Measurements from ENCODE around the gene SAFB2. TPM values are rescaled to one million over a fixed set of nuclear protein-coding genes. Genes with fewer than 3 reads are reported as not detected.

The SAFB2 gene
- total RNA-seq, 1 donor, result 107 TPM

DNA sequence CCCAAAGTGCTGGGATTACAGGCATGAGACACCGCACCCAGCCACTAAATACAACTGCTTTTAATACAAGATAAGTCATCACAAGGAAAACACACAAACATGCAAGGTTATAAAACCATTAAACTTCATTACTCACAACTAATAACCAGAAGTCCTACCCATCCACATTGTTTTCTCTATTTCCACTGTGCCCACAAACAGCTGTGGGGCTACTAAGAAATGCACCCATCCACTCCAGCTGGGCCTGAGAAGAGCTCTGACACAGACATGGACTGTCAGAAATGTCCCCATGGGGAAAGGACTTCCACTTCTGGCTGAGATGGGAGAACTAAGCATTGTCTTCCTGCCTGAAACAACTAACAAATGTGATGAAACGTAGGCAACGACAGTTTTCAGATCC lies 17.2 kb downstream of the SAFB2 start:
- H3K27me3 ChIP-seq (ENCODE audit: insufficient read depth, low read length), result no peaks in the 10 kb centered on the region
- no peak overlapping the region for H3K4me3 ChIP-seq (ENCODE audit: low read length)
- no peaks in the 10 kb centered on the region for H3K4me1 ChIP-seq (ENCODE audit: insufficient read depth, low read length)
- H3K9me3 ChIP-seq (ENCODE audit: low read depth, low read length), result no peaks in the 10 kb centered on the region

DNA sequence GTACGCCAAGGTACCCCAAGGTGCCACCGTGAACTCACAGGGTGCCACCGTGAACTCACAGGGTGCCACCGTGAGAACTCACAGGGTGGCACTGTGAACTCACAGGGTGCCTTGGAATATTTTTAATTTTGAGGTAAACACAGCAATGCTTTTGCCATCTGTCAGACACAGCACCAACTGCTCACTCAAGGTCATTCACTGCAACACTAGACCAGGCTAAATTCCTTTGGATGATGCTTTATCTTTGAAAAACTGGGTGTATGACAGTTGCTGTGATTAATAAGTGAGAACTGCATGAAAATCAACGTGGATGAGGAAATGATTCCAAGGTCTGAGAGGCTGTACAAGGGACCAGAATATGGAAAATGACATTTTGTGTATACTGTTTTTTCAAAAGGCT lies 18.9 kb downstream of the SAFB2 start:
- no peak overlapping the region for H3K4me3 ChIP-seq (ENCODE audit: low read length)
- H3K27me3 ChIP-seq (ENCODE audit: insufficient read depth, low read length), result no peaks in the 10 kb centered on the region
- H3K4me1 ChIP-seq (ENCODE audit: insufficient read depth, low read length), result no peaks in the 10 kb centered on the region
- no peaks in the 10 kb centered on the region for H3K9me3 ChIP-seq (ENCODE audit: low read depth, low read length)

DNA sequence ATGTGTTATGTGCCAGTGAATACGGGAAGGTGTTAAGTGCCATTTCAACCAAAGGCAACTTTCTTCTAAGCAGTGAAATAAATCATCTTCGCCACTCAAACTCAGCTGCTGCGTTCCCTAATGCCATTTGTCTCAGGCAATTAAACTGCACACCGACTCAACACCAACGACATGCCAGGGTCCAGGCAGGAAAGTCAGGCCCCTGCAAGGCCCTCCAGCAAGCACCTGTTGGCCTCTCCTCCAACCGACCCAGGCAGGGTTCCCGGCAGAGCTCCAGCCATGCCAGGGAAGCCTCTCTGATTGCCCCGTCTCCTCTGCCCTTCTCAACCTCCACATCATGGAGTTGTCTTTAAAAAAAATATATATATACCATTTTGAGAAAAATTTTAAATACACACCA lies 21.8 kb downstream of the SAFB2 start:
- no peaks in the 10 kb centered on the region for H3K4me1 ChIP-seq (ENCODE audit: insufficient read depth, low read length)
- no peaks in the 10 kb centered on the region for H3K27me3 ChIP-seq (ENCODE audit: insufficient read depth, low read length)
- no peaks in the 10 kb centered on the region for H3K9me3 ChIP-seq (ENCODE audit: low read depth, low read length)
- H3K4me3 ChIP-seq (ENCODE audit: low read length), result no peak overlapping the region

DNA sequence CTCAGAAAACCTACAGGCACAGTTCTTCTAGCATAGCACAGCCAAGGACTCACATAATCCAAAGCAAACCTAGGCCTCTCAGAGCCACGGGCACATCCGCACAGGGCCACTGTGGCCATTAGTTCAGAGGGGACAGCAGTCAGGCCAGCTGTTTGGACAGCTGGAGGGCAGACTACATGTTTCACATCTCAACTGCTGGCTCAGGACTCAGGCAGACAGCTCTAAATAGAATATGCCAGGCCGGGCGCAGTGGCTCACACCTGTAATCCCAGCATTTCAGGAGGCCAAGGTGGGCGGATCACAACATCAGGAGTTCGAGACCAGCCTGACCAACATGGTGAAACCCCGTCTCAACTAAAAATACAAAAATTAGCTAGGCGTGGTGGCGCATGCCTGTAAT lies 26.8 kb downstream of the SAFB2 start:
- H3K27me3 ChIP-seq (ENCODE audit: insufficient read depth, low read length), result no peaks in the 10 kb centered on the region
- H3K9me3 ChIP-seq (ENCODE audit: low read depth, low read length), result no peaks in the 10 kb centered on the region

DNA sequence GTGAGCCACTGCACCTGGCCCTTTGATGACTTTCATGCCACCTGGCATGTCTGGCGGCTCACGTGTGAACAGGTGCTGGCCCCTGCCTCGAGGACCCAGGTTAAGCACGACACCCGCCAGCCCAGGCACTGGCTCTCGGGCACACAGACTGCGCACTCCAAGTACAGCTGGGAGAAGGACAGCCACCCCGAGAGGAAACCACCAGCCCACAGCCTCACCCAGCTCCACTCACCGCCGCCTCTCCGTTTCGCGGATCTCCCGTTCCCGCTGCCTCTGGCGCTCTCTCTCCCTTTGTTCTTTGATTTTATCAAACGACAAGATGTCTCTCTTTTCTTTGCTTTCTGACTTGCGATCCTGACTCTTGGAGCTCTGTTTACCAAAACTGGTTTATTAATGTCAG lies 27.4 kb downstream of the SAFB2 start:
- Histone ChIP-seq H3K4me1 (ENCODE audit: insufficient read depth, low read length) (no peaks in the 10 kb centered on the region), H3K9me3 (ENCODE audit: low read depth, low read length) (no peaks in the 10 kb centered on the region), H3K4me3 (ENCODE audit: low read length) (no peak overlapping the region), H3K27me3 (ENCODE audit: insufficient read depth, low read length) (no peaks in the 10 kb centered on the region)

More for the DNA sequence above, 26.8 kb downstream of the SAFB2 start:
- Histone ChIP-seq H3K4me1 (ENCODE audit: insufficient read depth, low read length) (no peaks in the 10 kb centered on the region), H3K4me3 (ENCODE audit: low read length) (no peak overlapping the region)

DNA sequence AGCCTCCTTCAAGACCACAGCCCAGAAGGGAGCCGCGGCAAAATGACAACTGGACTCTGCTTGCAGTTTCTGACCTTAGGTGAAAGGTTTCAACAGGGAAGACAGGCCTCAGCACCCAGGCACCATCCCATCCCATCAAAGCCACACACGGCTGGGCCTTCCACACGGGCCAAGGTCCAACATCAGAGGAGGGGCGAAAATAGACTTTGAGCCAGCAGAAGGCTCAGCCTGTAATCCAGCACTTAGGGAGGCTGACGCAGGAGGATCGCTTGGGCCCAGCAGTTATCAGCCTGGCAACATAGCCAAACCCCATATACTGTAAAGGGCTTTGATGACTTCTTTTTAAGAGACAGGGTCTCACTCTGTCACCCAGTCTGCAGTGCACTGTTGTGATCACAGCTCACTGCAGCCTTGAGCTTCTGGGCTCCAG lies 28.0 kb downstream of the SAFB2 start:
- Histone ChIP-seq H3K9me3 (ENCODE audit: low read depth, low read length) (no peaks in the 10 kb centered on the region), H3K4me1 (ENCODE audit: insufficient read depth, low read length) (no peaks in the 10 kb centered on the region), H3K4me3 (ENCODE audit: low read length) (no peak overlapping the region), H3K27me3 (ENCODE audit: insufficient read depth, low read length) (no peaks in the 10 kb centered on the region)

DNA sequence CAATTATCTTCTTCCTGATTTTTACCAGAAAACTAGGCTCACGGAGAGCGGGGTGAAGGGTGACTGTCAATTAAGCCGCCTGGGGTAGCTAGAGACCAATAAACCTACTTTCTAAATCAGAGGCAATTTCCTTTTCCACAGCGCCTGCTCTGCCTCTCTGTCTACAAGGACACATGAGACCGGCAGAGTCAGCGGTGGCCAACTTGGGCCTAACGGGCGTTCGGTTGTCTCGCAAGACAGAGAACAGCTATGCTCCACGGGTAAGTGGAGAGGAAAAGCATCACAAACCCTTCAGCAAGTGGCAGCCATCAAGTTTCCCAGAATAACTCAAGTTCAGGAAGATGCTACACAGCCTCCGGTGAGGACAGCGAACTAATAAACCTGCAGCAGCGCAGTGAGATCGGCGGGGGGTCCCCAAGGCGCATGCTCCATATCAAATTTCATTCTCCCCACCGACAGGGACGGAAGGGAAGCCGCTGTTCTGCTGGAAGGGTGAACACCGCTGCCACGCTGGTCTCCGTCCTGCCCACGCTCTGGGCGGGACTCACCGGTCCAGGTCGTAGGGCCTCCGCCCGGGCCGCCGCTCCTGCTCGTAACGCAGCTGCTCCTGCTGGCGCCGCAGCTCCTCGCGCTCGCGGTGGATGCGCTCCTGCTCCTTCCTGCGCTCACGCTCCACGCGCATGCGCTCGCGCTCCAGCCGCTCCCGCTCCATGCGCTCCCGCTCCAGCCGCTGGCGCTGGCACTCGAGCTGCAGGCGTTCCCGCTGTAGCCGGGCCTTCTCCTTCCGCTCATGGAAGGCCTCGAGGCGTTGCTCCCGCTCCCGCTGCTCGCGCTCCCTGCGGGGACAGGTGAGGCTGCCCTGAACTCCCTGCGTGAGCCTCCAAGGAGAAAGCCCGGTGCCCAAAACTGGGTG lies 29.0 kb downstream of the SAFB2 start:
- no peaks in the 10 kb centered on the region for H3K9me3 ChIP-seq (ENCODE audit: low read depth, low read length)
- no peak overlapping the region for H3K4me3 ChIP-seq (ENCODE audit: low read length)
- H3K27me3 ChIP-seq (ENCODE audit: insufficient read depth, low read length), result no peaks in the 10 kb centered on the region
- H3K4me1 ChIP-seq (ENCODE audit: insufficient read depth, low read length), result no peaks in the 10 kb centered on the region

DNA sequence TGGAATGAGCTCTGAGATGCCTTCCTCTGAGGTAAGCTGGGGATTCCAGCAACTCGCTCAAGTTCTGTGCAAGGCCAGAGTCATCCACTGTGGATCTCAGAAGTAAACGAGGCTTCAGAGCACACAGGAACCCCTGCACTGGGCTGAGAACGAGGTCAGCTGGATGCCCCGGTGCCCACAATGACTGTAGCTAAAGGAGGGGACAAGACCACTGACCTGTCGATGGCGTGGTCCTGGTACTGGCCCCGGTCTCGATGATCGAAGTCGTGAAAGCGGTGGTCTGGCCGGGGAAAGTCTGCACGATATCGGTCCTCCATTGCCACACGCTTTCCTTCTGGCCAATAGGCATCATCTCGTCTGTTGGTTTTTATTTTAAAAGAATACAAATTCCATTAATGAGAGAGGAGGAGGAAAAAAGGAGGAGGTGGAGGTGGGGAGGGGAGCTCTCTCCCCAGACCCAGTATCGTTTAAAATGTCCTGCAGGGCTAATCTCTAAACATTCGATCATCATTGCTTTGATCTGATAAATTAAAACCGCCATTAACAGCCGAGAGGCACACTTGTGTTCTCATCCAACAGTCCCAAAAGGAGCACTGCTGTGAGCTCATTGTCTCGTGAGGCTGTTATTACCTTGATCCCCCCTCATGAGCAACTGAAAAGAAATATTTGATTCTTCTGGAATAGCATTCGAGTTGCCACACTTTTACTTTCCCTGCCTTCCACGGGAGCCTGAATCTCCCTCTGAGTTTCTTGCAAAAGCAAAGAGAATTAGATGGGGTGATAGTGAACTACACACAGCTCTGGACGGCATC lies 29.8 kb downstream of the SAFB2 start:
- H3K27me3 ChIP-seq (ENCODE audit: insufficient read depth, low read length), result no peaks in the 10 kb centered on the region
- no peaks in the 10 kb centered on the region for H3K9me3 ChIP-seq (ENCODE audit: low read depth, low read length)
- H3K4me3 ChIP-seq (ENCODE audit: low read length), result no peak overlapping the region
- no peaks in the 10 kb centered on the region for H3K4me1 ChIP-seq (ENCODE audit: insufficient read depth, low read length)

DNA sequence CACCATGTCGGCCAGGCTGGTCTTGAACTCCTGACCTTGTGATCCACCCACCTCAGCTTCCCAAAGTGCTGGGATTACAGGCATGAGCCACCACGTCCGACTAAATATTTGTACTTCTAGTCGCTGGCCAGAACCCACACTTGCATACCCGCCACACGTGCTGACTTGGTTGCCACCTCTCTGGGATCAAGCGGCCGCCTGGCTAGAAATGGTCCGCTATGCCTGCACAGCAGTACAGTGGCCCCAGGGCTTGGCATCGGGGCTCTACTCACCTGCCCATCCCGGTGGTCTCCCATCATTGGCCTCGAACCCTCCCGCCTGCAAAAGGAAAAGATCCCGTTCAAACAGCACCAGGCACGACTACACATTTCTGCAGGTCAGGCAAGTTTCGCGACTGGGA lies 31.1 kb downstream of the SAFB2 start:
- Histone ChIP-seq H3K27me3 (ENCODE audit: insufficient read depth, low read length) (no peaks in the 10 kb centered on the region), H3K9me3 (ENCODE audit: low read depth, low read length) (no peaks in the 10 kb centered on the region), H3K4me1 (ENCODE audit: insufficient read depth, low read length) (peaks cover under 1% of the 10 kb centered on the region), H3K4me3 (ENCODE audit: low read length) (no peak overlapping the region)

DNA sequence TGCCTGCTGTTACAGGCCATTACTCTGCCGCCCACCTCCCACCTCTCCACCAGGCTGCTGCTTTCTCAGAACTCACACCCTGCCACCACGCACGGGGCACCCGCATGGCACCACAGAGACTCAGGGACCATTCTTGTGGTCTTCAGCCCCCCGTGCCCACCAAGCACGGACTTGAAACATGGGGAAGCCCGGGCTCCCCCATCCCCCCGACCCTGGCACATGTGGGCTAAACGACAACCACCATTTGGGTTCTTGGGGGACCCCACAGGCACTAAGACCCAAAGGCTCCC lies 31.8 kb downstream of the SAFB2 start:
- H3K9me3 ChIP-seq (ENCODE audit: low read depth, low read length), result no peaks in the 10 kb centered on the region

DNA sequence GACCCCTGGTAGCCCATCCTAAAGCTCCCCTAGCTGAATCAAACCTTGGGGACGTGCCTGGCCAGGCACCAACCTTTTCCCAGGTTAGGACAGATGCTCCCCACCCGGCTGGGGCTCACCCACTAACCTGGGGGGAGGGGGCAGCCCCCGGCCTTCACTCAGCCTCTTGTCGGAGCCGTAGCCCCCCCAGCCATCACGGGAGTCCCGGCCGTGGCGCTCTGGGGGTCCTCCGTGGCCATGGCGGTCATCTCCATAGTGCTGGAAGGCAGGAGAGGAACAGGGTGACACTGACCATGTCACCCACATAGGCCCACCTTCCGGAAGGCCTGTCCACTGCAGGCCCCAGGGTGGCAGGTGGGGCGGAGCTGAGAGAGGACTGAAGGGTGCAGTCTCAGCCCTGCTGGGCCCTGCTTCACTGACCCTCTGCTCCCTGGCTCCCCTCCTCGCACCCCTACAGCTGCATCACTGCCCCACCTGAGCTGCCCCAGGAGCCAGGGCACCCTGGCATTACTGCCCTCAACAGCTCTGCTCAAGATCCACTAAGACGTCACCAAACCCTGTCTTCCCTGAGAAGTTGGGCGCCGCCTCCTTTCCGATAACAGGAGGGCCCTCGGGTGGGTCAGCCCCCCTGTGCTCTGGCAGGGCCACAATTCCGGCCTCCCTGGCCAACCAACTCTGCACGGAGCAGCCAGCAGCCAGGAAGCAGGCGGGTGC lies 32.3 kb downstream of the SAFB2 start:
- Histone ChIP-seq H3K9me3 (ENCODE audit: low read depth, low read length) (no peaks in the 10 kb centered on the region), H3K4me3 (ENCODE audit: low read length) (no peak overlapping the region), H3K27me3 (ENCODE audit: insufficient read depth, low read length) (no peaks in the 10 kb centered on the region), H3K4me1 (ENCODE audit: insufficient read depth, low read length) (peaks cover 9% of the 10 kb centered on the region)

More for the DNA sequence above, 31.8 kb downstream of the SAFB2 start:
- no peaks in the 10 kb centered on the region for H3K27me3 ChIP-seq (ENCODE audit: insufficient read depth, low read length)
- peaks cover 7% of the 10 kb centered on the region for H3K4me1 ChIP-seq (ENCODE audit: insufficient read depth, low read length)
- no peak overlapping the region for H3K4me3 ChIP-seq (ENCODE audit: low read length)

DNA sequence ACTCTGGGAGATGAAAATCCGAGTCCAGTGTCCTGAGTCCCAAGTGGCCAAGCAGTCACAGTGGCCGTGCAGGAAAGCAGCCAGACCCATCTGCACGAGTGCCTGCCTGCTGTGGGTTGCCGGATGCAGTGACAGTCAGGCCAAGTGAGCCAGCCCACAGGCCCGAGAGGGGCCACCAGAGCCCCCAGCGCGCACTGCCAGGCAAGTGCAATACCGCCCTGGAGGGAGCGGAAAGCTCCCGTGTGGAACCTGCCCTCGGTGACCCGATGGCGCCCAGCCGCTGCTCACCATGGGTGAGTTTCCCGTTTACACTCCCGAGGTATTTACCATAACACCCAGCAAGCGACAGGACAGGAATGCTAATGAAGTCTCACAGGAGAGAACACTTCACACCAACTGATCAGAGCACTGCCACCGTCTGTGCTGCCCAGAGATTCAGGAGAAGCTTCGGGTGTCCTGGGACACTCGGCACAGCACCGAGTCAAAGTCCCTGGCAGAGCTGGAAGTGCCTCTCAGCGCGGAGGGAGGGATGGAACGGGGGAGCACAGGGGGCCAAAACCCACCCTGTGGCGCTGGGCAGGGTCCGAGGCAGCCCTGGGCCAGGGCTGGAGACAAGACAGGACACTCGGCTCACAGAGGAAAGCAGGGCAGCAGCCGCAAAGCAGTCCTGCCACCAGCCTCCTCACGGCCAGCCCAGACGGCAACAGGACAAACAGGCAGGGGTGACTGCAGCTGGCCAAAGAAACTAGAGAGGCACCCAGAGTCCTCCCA lies 33.5 kb downstream of the SAFB2 start:
- Histone ChIP-seq H3K27me3 (ENCODE audit: insufficient read depth, low read length) (no peaks in the 10 kb centered on the region), H3K4me3 (ENCODE audit: low read length) (no peak overlapping the region), H3K9me3 (ENCODE audit: low read depth, low read length) (no peaks in the 10 kb centered on the region), H3K4me1 (ENCODE audit: insufficient read depth, low read length) (peaks cover 9% of the 10 kb centered on the region)

DNA sequence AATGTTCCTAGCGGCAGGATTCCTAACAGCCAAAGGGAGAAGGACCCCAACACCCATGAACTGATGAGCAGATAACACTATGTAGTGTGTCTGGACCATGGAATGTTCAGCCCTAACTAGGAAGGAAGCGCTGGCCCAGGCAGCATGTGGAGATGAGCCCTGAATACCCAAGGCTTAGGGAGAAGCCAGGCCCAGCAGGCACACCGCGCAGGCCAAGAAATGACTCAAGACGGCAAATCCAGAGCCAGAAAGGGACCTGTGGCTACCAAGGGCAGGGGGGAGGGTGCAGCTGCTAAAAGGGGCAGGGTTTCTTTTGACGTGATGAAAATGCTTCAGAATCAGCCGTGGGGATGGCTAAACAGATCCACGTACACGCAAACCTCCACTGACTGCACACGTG lies 34.1 kb downstream of the SAFB2 start:
- Histone ChIP-seq H3K27me3 (ENCODE audit: insufficient read depth, low read length) (no peaks in the 10 kb centered on the region), H3K9me3 (ENCODE audit: low read depth, low read length) (no peaks in the 10 kb centered on the region), H3K4me1 (ENCODE audit: insufficient read depth, low read length) (peaks cover 9% of the 10 kb centered on the region), H3K4me3 (ENCODE audit: low read length) (no peak overlapping the region)

DNA sequence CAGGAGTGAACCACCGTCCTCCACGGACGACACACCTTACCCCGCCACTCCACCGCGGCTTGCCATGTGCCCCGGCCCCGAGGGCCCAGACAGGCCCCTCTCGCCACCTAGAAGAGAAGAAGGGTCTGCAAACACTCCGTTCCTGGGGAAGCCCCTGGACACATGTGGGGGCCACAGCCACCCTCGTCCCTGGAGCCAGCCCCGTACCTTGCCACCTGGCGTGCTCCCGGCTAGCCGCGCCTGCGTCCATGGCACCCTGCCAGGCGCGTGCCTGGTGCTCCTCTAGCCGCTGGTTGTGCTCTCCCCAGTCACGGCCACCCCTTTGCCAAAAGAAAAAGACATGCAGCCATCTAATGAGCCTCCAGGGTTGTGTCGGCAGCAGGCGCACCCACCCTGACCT lies 34.9 kb downstream of the SAFB2 start:
- no peak overlapping the region for H3K4me3 ChIP-seq (ENCODE audit: low read length)
- no peaks in the 10 kb centered on the region for H3K27me3 ChIP-seq (ENCODE audit: insufficient read depth, low read length)
- H3K4me1 ChIP-seq (ENCODE audit: insufficient read depth, low read length), result peaks cover 9% of the 10 kb centered on the region
- H3K9me3 ChIP-seq (ENCODE audit: low read depth, low read length), result no peaks in the 10 kb centered on the region
